Endodermal cell (in vitro differentiated cells): Measurements from ENCODE around the gene M6PR. TPM values are rescaled to one million over a fixed set of nuclear protein-coding genes. Genes with fewer than 3 reads are reported as not detected.

Experiments used
- DNase-seq: peaks from one replicate; pipeline ENCODE4 v3.0.0-alpha.2; 2017
- H3K27ac ChIP-seq: 2 replicates; pipeline ENCODE4 v1.5.1; 2013; ENCODE audit warnings: mild to moderate bottlenecking, low read depth, low read length, moderate library complexity
- H3K27me3 ChIP-seq: 2 replicates; pipeline ENCODE4 v1.6.1; 2013; ENCODE audit warnings: mild to moderate bottlenecking, low read length, moderate library complexity; ENCODE audit not compliant: insufficient read depth, control insufficient read depth, poor library complexity, severe bottlenecking
- H3K36me3 ChIP-seq: 2 replicates; pipeline ENCODE4 v1.7.0; 2013; ENCODE audit warnings: mild to moderate bottlenecking, low read length, moderate library complexity; ENCODE audit not compliant: control insufficient read depth, insufficient read depth
- H3K4me1 ChIP-seq: one replicate; pipeline ENCODE4 v1.7.0; 2013; ENCODE audit warnings: low read length; ENCODE audit not compliant: control insufficient read depth, insufficient read depth
- H3K4me3 ChIP-seq: 2 replicates; pipeline ENCODE4 v1.5.1; 2013; ENCODE audit warnings: mild to moderate bottlenecking, low read length, moderate library complexity
- H3K9ac ChIP-seq: 2 replicates; pipeline ENCODE4 v1.6.1; 2013; ENCODE audit warnings: mild to moderate bottlenecking, low read length, moderate library complexity; ENCODE audit not compliant: poor library complexity, severe bottlenecking; ENCODE audit errors: extremely low read depth
- H3K9me3 ChIP-seq: 2 replicates; pipeline ENCODE4 v1.6.1; 2013; ENCODE audit warnings: mild to moderate bottlenecking, low read length, moderate library complexity; ENCODE audit not compliant: control insufficient read depth
- H3K27ac Mint-ChIP-seq: 2 replicates; pipeline ENCODE4 v1.8.0; 2020; ENCODE audit warnings: mixed read lengths
- H3K27me3 Mint-ChIP-seq: 2 replicates; pipeline ENCODE4 v1.8.0; 2021; ENCODE audit warnings: mild to moderate bottlenecking, mixed read lengths; ENCODE audit not compliant: insufficient read depth
- H3K36me3 Mint-ChIP-seq: 2 replicates; pipeline ENCODE4 v1.8.0; 2020; ENCODE audit warnings: low read depth, mixed read lengths
- H3K4me1 Mint-ChIP-seq: 2 replicates; pipeline ENCODE4 v1.8.0; 2020; ENCODE audit warnings: mixed read lengths
- H3K4me3 Mint-ChIP-seq: 2 replicates; pipeline ENCODE4 v1.8.0; 2020; ENCODE audit warnings: mild to moderate bottlenecking, moderate library complexity, mixed read lengths
- H3K9me3 Mint-ChIP-seq: 2 replicates; pipeline ENCODE4 v1.8.0; 2020; ENCODE audit warnings: mild to moderate bottlenecking, mixed read lengths
- CTCF ChIP-seq: fragments of 200-600 bp; sonication (generic); conservative IDR thresholded peaks from 2 replicates; pipeline ENCODE4 v1.5.0; 2021; ENCODE audit warnings: antibody characterized with exemption, mild to moderate bottlenecking
- WGBS, 2 experiments: methylation state at CpG; one replicate each; pipeline versions ENCODE4 v1.1.5 to v1.1.7; 2013; ENCODE audit warnings: missing lambda C conversion rate in 2 of 2, mixed read lengths in 1 of 2; ENCODE audit not compliant: insufficient coverage in 1 of 2, insufficient read length in 1 of 2; 5-methylcytosine and 5-hydroxymethylcytosine counted together
- total RNA-seq, 2 donors: library from RNA; stranded (reverse); fragmentation: NEBNext Ultra II Directional in 1 of 2; extraction: Animal tissue kit (Norgen Biotek cat#: 25700) in 1 of 2; gene quantifications; 2 replicates in 1 of 2; 3 replicates in 1 of 2; pipeline ENCODE4 v1.2.1, GENCODE V29; 2021

M6PR gene
- total RNA-seq, 2 donors from 2014 or later: 116 to 255 TPM

DNA sequence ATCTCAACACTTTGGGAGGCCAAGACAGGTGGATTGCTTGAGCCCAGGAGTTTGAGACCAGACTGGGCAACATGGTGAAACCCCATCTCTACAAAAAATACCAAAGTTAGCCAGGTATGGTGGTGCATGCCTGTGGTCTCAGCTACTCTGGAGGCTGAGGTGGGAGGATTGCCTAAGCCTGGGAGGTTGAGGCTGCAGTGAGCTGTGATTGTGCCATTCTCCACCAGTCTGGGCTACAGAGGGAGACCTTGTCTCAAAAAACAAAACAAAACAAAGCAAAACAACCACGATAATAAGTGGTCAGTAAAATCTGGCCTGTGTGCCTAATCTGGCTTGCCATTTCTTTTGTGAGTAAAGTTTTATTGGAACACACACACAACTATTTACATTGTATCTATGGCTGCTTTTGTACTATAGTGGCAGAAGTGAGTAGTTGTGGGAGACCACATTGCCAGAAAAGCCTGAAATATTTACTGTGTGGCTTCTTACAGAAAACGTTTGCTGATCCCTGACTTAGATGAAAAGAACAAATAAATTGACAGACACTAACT lies 20.5 kb upstream of the M6PR start:
- Histone ChIP-seq H3K9me3 (peaks cover 18% of the 10 kb centered on the region), H3K4me1 (no peaks in the 10 kb centered on the region), H3K9ac (no peak overlapping the region), H3K27ac (no peak overlapping the region), H3K36me3 (no peaks in the 10 kb centered on the region), H3K4me3 (no peak overlapping the region), H3K27me3 (no peaks in the 10 kb centered on the region)
- Mint-ChIP-seq H3K9me3 (peaks cover 47% of the 10 kb centered on the region), H3K36me3 (peaks cover 12% of the 10 kb centered on the region), H3K27ac (no peak overlapping the region), H3K4me3 (no peak overlapping the region), H3K27me3 (no peaks in the 10 kb centered on the region), H3K4me1 (no peaks in the 10 kb centered on the region)
- no peak for TF ChIP-seq CTCF
- 87 to 100% methylated on average over 1 to 2 of the region's 2 CpGs for WGBS, 2 experiments
- DNase-seq: no peak

DNA sequence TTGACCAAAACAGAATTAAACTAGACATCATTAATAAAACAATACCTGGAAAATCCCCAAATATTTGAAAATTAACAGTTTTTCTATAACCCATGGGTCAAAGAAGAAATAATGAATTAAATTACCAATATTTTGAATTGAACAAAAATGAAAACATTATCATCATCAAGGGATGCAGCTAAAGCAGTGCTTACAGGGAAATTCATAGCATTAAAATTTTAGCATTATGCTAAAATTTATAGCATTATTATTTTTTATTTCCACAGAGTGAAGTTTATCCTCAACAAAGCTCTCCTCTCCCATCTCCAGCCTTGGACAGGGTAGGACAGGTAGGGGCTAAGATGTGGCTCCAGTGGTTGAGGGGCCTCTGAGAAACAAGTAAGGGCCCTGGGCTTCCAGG lies 19.3 kb upstream of the M6PR start:
- H3K9me3 Mint-ChIP-seq: peaks cover 44% of the 10 kb centered on the region
- TF ChIP-seq CTCF: no peak
- peaks cover 6% of the 10 kb centered on the region for H3K36me3 Mint-ChIP-seq
- no peaks in the 10 kb centered on the region for H3K27me3 ChIP-seq
- DNase-seq: no peak
- no peak overlapping the region for H3K27ac Mint-ChIP-seq
- H3K4me1 ChIP-seq: no peaks in the 10 kb centered on the region
- no peak overlapping the region for H3K9ac ChIP-seq
- H3K27me3 Mint-ChIP-seq: peaks cover 4% of the 10 kb centered on the region
- H3K4me3 Mint-ChIP-seq: no peak overlapping the region
- H3K36me3 ChIP-seq: no peaks in the 10 kb centered on the region
- no peaks in the 10 kb centered on the region for H3K4me1 Mint-ChIP-seq
- H3K27ac ChIP-seq: no peak overlapping the region
- H3K4me3 ChIP-seq: no peak overlapping the region
- peaks cover 18% of the 10 kb centered on the region for H3K9me3 ChIP-seq

DNA sequence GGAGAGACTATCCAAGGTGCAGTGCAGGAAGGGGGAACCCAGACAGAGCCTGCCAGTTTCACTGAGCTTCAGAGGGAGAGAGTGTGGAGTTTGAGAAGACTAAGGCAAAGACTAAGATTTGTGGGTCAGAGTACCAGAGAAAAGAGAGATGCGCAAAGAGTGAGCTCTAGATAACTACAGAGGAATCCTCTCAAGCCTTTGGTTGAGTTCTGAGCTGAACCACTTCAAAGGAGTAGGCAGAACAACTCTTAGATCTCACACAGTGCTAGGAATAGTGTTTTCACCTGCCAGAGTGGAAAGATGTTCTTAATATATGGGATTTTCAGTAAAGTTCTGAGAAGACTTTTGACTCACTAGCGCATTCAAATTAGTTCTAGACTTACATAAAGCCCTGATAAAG lies 10.7 kb upstream of the M6PR start:
- 90 to 100% methylated on average over 2 of the region's 2 CpGs for WGBS, 2 experiments
- no peaks in the 10 kb centered on the region for H3K4me1 ChIP-seq
- H3K4me3 Mint-ChIP-seq: no peak overlapping the region
- H3K4me1 Mint-ChIP-seq: no peaks in the 10 kb centered on the region
- no peak overlapping the region for H3K27ac ChIP-seq
- no peak overlapping the region for H3K27ac Mint-ChIP-seq
- H3K9me3 Mint-ChIP-seq: peaks cover 20% of the 10 kb centered on the region
- no peaks in the 10 kb centered on the region for H3K36me3 ChIP-seq
- H3K36me3 Mint-ChIP-seq: peaks cover 2% of the 10 kb centered on the region
- H3K9ac ChIP-seq: no peak overlapping the region
- H3K4me3 ChIP-seq: no peak overlapping the region
- H3K27me3 Mint-ChIP-seq: peaks cover 4% of the 10 kb centered on the region
- peaks cover 6% of the 10 kb centered on the region for H3K9me3 ChIP-seq
- DNase-seq: no peak
- no peaks in the 10 kb centered on the region for H3K27me3 ChIP-seq
- no peak for TF ChIP-seq CTCF
